MCF 10A (cell line): Measurements from ENCODE around the gene SPON1. TPM values are rescaled to one million over a fixed set of nuclear protein-coding genes. Genes with fewer than 3 reads are reported as not detected.

ENCODE experiments used
- BruUV-seq: library from RNA; stranded (reverse); fragments of 400-500 nt; replicated peaks from 2 replicates; lab custom pipeline; 2021; lab: Mats Ljungman, UMichigan
- CTCF ChIA-PET: fragments of 300-600 bp; sonication (Branson Sonifier 250); formaldehyde crosslinking; extraction: SDS; loops from one replicate; lab custom pipeline; 2021; ENCODE audit warnings: antibody characterized with exemption, inconsistent platforms; lab: Yijun Ruan, JAX
- POLR2A ChIA-PET: fragments of 300-600, 350-650 bp; sonication (Branson Sonifier 250); formaldehyde crosslinking; extraction: SDS; loops from one replicate; lab custom pipeline; 2020; ENCODE audit warnings: antibody characterized with exemption, inconsistent platforms; lab: Yijun Ruan, JAX
- DNase-seq: peaks from one replicate; pipeline ENCODE4 v3.0.0-alpha.2; 2018; ENCODE audit not compliant: unreplicated experiment
- H3K27ac Mint-ChIP-seq: one replicate; pipeline ENCODE4 v1.8.0; 2022; ENCODE audit warnings: mild to moderate bottlenecking, low read depth, mixed read lengths; ENCODE audit not compliant: unreplicated experiment
- H3K27me3 Mint-ChIP-seq: one replicate; pipeline ENCODE4 v1.8.0; 2022; ENCODE audit warnings: mixed read lengths; ENCODE audit not compliant: insufficient read depth, unreplicated experiment
- H3K36me3 Mint-ChIP-seq: one replicate; pipeline ENCODE4 v1.8.0; 2022; ENCODE audit warnings: mild to moderate bottlenecking, moderate library complexity, mixed read lengths; ENCODE audit not compliant: insufficient read depth, unreplicated experiment
- H3K4me1 Mint-ChIP-seq: one replicate; pipeline ENCODE4 v1.8.0; 2022; ENCODE audit warnings: mixed read lengths; ENCODE audit not compliant: insufficient read depth, unreplicated experiment
- H3K4me3 Mint-ChIP-seq: one replicate; pipeline ENCODE4 v1.8.0; 2022; ENCODE audit warnings: mild to moderate bottlenecking, moderate library complexity, mixed read lengths; ENCODE audit not compliant: unreplicated experiment
- H3K9me3 Mint-ChIP-seq: one replicate; pipeline ENCODE4 v1.8.0; 2022; ENCODE audit warnings: mixed read lengths; ENCODE audit not compliant: unreplicated experiment
- CTCF ChIP-seq: fragments of 200-600 bp; IDR thresholded peaks from one replicate; pipeline ENCODE4 v1.8.0; 2022; ENCODE audit warnings: antibody characterized with exemption, mild to moderate bottlenecking; ENCODE audit not compliant: unreplicated experiment
- intact Hi-C: fragments of 100-400 bp; cut with micrococcal nuclease; formaldehyde crosslinking; loops from 2 replicates; pipeline ENCODE4 v1.14.1; 2022
- total RNA-seq: library from RNA; stranded (reverse); gene quantifications from 2 replicates; pipeline ENCODE4 v1.2.3, GENCODE V29; 2022

The SPON1 gene
- total RNA-seq, 1 experiment from 2014 or later, result not detected

- Mint-ChIP-seq H3K27me3 (peaks cover 57% of the 10 kb centered on the region), H3K36me3 (no peaks in the 10 kb centered on the region), H3K9me3 (no peaks in the 10 kb centered on the region), H3K27ac (no peak overlapping the region), H3K4me1 (no peaks in the 10 kb centered on the region), H3K4me3 (no peak overlapping the region)
- DNase-seq, result no peak
- intact Hi-C loops, result no loop called here
- TF ChIP-seq CTCF, result no peak
- ChIA-PET POLR2A (interaction anchor here (0.5 to 0.7 kb wide), 2 partner anchors 14 to 1307 kb away, joined by 3 read pairs; no protein-coding TSS in a partner anchor), CTCF (no interaction called here)
- no TSS peak for BruUV-seq
These were observed 30.7 kb downstream of the SPON1 start for GRCh38 chr11:13993096-13993765.

- H3K4me3 Mint-ChIP-seq, result no peak overlapping the region
- no peaks in the 10 kb centered on the region for H3K36me3 Mint-ChIP-seq
- TF ChIP-seq CTCF, result no peak
- POLR2A ChIA-PET, result no interaction called here
- H3K27ac Mint-ChIP-seq, result no peak overlapping the region
- H3K27me3 Mint-ChIP-seq, result peaks cover 34% of the 10 kb centered on the region
- no peak for DNase-seq
- H3K4me1 Mint-ChIP-seq, result no peaks in the 10 kb centered on the region
- intact Hi-C loops, result no loop called here
- CTCF ChIA-PET, result no interaction called here
- BruUV-seq, result no TSS peak
- peaks cover 16% of the 10 kb centered on the region for H3K9me3 Mint-ChIP-seq
These were observed 35.4 kb downstream of the SPON1 start for GRCh38 chr11:13997881-13998280.

- no peaks in the 10 kb centered on the region for H3K36me3 Mint-ChIP-seq
- DNase-seq, result no peak
- BruUV-seq, result no TSS peak
- no peaks in the 10 kb centered on the region for H3K4me1 Mint-ChIP-seq
- no peak overlapping the region for H3K27ac Mint-ChIP-seq
- ChIA-PET POLR2A (no interaction called here), CTCF (no interaction called here)
- H3K9me3 Mint-ChIP-seq, result peaks cover 16% of the 10 kb centered on the region
- no peak for TF ChIP-seq CTCF
- peaks cover 25% of the 10 kb centered on the region for H3K27me3 Mint-ChIP-seq
- intact Hi-C loops, result no loop called here
- no peak overlapping the region for H3K4me3 Mint-ChIP-seq
These were observed 37.2 kb downstream of the SPON1 start for GRCh38 chr11:13999704-14000103.

GRCh38 chr11:14001597-14001996, 39.1 kb downstream of the SPON1 start:
- Mint-ChIP-seq H3K36me3 (no peaks in the 10 kb centered on the region), H3K27ac (no peak overlapping the region), H3K27me3 (peaks cover 35% of the 10 kb centered on the region), H3K9me3 (peaks cover 16% of the 10 kb centered on the region), H3K4me1 (no peaks in the 10 kb centered on the region), H3K4me3 (no peak overlapping the region)
- no TSS peak for BruUV-seq
- no peak for DNase-seq
- ChIA-PET CTCF (interaction anchor here (1.1 to 1.4 kb wide), 2 partner anchors 30 to 46 kb away, joined by 3 to 6 read pairs; no protein-coding TSS in a partner anchor), POLR2A (no interaction called here)
- intact Hi-C loops, result no loop called here
- no peak for TF ChIP-seq CTCF
